Measurements from ENCODE around the gene MINDY3.
"Not testable (repeated sequence)": the region's sequence is repeated elsewhere in the genome, so short reads cannot be mapped to it uniquely, and the experiment has no call there.

Gene MINDY3

DNA sequence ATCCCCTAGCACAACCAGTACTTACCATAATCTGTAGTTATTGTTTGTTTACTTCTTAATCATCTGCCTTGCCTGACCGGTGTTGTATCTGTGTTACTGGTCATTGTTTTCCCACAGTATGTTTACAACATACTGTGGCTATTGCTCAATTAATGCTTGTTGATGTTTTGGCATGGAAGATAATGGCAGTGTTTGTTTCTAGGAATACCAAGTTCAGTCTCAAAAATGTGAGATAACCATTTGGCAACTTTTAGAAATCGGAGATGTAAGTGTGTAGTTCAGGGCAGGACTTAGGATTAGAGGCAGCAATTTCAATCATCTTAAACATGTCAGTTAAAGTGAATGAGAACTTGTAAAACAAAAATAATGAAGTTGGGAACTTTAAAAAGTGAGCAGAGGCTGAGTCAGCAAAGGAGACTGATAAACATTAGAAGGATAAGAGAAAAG lies 8.2 kb downstream of the MINDY3 start:
- Histone ChIP-seq H3K79me2 (ENCODE audit: insufficient read depth, low read depth) (peaks cover 19% of the 10 kb centered on the region; the same call in 1 of the 2 replicates), H3K36me3 (ENCODE audit: insufficient read depth) (no peaks in the 10 kb centered on the region), H4K20me1 (ENCODE audit: insufficient read depth) (no peaks in the 10 kb centered on the region)

GRCh38 chr10:15850337-15850978 lies 9.8 kb downstream of the MINDY3 start:
- not testable (repeated sequence) for H4K20me1 ChIP-seq (ENCODE audit: insufficient read depth); H3K9ac ChIP-seq; H2AFZ ChIP-seq (ENCODE audit: low read depth); H3K27ac ChIP-seq; H3K36me3 ChIP-seq (ENCODE audit: insufficient read depth); H3K27me3 ChIP-seq (ENCODE audit: insufficient read depth, low read depth); H3K4me2 ChIP-seq; H3K4me3 ChIP-seq (IDR thresholded peaks at IDR 0.05; ENCODE audit: insufficient read depth, low read depth, low read length); H3K4me1 ChIP-seq (ENCODE audit: low read depth, poor library complexity, severe bottlenecking)
- peaks cover 11% of the 10 kb centered on the region; the same call in 1 of the 2 replicates for H3K79me2 ChIP-seq (ENCODE audit: insufficient read depth, low read depth)

More for the DNA sequence above, 8.2 kb downstream of the MINDY3 start:
- H3K4me3 ChIP-seq (IDR thresholded peaks at IDR 0.05; ENCODE audit: insufficient read depth, low read depth, low read length) = no peak overlapping the region
- no peaks in the 10 kb centered on the region for H3K4me1 ChIP-seq (ENCODE audit: low read depth, poor library complexity, severe bottlenecking)
- H3K27me3 ChIP-seq (ENCODE audit: insufficient read depth, low read depth) = no peaks in the 10 kb centered on the region
- no peak overlapping the region for H2AFZ ChIP-seq (ENCODE audit: low read depth)
- no peak overlapping the region for H3K4me2 ChIP-seq
- H3K9ac ChIP-seq = no peak overlapping the region
- TF ChIP-seq, protein P1, sequence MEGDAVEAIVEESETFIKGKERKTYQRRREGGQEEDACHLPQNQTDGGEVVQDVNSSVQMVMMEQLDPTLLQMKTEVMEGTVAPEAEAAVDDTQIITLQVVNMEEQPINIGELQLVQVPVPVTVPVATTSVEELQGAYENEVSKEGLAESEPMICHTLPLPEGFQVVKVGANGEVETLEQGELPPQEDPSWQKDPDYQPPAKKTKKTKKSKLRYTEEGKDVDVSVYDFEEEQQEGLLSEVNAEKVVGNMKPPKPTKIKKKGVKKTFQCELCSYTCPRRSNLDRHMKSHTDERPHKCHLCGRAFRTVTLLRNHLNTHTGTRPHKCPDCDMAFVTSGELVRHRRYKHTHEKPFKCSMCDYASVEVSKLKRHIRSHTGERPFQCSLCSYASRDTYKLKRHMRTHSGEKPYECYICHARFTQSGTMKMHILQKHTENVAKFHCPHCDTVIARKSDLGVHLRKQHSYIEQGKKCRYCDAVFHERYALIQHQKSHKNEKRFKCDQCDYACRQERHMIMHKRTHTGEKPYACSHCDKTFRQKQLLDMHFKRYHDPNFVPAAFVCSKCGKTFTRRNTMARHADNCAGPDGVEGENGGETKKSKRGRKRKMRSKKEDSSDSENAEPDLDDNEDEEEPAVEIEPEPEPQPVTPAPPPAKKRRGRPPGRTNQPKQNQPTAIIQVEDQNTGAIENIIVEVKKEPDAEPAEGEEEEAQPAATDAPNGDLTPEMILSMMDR (conservative IDR thresholded peaks at IDR 0.05; ENCODE audit: low read depth, low read length) = no peak
- H3K27ac ChIP-seq = no peak overlapping the region

DNA sequence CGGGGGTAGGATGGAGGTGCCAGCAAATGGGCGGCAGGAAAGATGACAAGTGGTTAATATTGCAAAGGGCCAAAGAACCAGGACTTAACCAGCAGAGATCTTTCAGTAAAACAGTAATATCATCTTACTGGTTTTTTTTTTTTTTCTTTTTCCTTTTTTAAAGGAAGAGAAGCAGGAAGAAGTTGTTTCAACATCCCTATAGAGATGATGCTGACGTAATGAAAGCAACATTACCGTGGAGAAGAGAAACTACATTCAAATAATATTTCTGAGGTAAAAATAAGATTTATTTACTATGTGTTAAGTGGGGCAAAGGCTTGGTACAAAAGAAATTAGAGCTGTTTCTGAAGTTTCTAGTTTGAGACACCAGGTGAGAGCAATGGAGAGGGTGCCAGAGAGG lies 11.0 kb downstream of the MINDY3 start:
- peaks cover 8% of the 10 kb centered on the region; the same call in 1 of the 2 replicates for H3K79me2 ChIP-seq (ENCODE audit: insufficient read depth, low read depth)
- TF ChIP-seq, protein P1 (conservative IDR thresholded peaks at IDR 0.05; ENCODE audit: low read depth, low read length) = no peak
- H2AFZ ChIP-seq (ENCODE audit: low read depth) = no peak overlapping the region
- no peaks in the 10 kb centered on the region for H3K4me1 ChIP-seq (ENCODE audit: low read depth, poor library complexity, severe bottlenecking)
- H4K20me1 ChIP-seq (ENCODE audit: insufficient read depth) = no peaks in the 10 kb centered on the region
- H3K27ac ChIP-seq = no peak overlapping the region
- no peak overlapping the region for H3K4me2 ChIP-seq
- no peak overlapping the region for H3K4me3 ChIP-seq (IDR thresholded peaks at IDR 0.05; ENCODE audit: insufficient read depth, low read depth, low read length)
- H3K27me3 ChIP-seq (ENCODE audit: insufficient read depth, low read depth) = no peaks in the 10 kb centered on the region
- no peak overlapping the region for H3K9ac ChIP-seq
- no peaks in the 10 kb centered on the region for H3K36me3 ChIP-seq (ENCODE audit: insufficient read depth)

DNA sequence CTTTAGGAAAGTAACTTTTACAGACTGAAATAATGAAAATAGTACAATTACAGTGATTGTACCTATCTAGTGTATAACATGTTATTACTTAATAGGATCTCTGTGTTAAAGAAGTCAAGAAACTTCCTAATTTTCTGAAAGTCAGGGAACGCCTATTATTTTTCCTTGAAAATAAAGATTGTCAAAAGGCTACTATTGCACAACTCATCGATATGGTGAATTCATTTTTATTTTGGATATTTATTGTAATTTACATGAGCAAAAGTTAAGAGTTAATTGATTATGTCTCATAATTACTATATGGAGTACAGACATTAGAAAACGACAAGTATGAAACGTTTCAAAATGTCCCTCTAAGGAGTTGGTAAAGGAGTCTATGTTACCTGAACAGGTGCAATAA lies 12.8 kb downstream of the MINDY3 start:
- Histone ChIP-seq H4K20me1 (ENCODE audit: insufficient read depth) (no peaks in the 10 kb centered on the region), H3K9ac (no peak overlapping the region), H3K27me3 (ENCODE audit: insufficient read depth, low read depth) (no peaks in the 10 kb centered on the region), H3K36me3 (ENCODE audit: insufficient read depth) (no peaks in the 10 kb centered on the region), H2AFZ (ENCODE audit: low read depth) (no peak overlapping the region), H3K79me2 (ENCODE audit: insufficient read depth, low read depth) (peaks cover 8% of the 10 kb centered on the region; the same call in 1 of the 2 replicates), H3K27ac (no peak overlapping the region), H3K4me3 (IDR thresholded peaks at IDR 0.05; ENCODE audit: insufficient read depth, low read depth, low read length) (no peak overlapping the region), H3K4me1 (ENCODE audit: low read depth, poor library complexity, severe bottlenecking) (no peaks in the 10 kb centered on the region), H3K4me2 (no peak overlapping the region)
- TF ChIP-seq, protein P1 (conservative IDR thresholded peaks at IDR 0.05; ENCODE audit: low read depth, low read length) = no peak

DNA sequence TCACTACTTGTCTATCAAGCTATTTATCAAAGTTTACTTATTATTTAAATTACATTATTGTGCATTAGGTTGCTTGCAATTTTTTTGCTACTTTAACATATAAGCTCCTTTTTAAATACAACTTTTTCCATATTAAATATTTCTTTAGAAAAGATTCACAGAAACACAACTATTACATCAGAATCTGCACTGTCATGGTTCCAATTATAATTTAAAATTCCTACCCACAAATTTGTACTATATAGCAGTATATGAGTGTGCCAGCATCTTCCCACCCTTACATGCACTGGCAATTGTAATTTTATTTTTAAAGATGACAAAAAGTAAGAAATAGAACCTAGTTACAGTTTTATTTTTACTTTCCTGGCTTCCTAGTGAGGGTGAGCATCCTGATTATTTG lies 15.8 kb downstream of the MINDY3 start:
- Histone ChIP-seq H3K27ac (no peak overlapping the region), H3K4me2 (no peak overlapping the region), H3K9ac (no peak overlapping the region), H3K79me2 (ENCODE audit: insufficient read depth, low read depth) (no peaks in the 10 kb centered on the region; the same call in 1 of the 2 replicates), H2AFZ (ENCODE audit: low read depth) (no peak overlapping the region), H3K4me3 (IDR thresholded peaks at IDR 0.05; ENCODE audit: insufficient read depth, low read depth, low read length) (no peak overlapping the region), H3K36me3 (ENCODE audit: insufficient read depth) (no peaks in the 10 kb centered on the region), H4K20me1 (ENCODE audit: insufficient read depth) (0 out of 2 replicates have a peak, but pooled peaks cover 3% of the 10 kb centered on the region), H3K4me1 (ENCODE audit: low read depth, poor library complexity, severe bottlenecking) (no peaks in the 10 kb centered on the region), H3K27me3 (ENCODE audit: insufficient read depth, low read depth) (no peaks in the 10 kb centered on the region)
- TF ChIP-seq, protein P1 (conservative IDR thresholded peaks at IDR 0.05; ENCODE audit: low read depth, low read length) = no peak

Measured in KMS-11 (cell line).